ENCODE results near the gene EXOC2.

Gene EXOC2

DNA sequence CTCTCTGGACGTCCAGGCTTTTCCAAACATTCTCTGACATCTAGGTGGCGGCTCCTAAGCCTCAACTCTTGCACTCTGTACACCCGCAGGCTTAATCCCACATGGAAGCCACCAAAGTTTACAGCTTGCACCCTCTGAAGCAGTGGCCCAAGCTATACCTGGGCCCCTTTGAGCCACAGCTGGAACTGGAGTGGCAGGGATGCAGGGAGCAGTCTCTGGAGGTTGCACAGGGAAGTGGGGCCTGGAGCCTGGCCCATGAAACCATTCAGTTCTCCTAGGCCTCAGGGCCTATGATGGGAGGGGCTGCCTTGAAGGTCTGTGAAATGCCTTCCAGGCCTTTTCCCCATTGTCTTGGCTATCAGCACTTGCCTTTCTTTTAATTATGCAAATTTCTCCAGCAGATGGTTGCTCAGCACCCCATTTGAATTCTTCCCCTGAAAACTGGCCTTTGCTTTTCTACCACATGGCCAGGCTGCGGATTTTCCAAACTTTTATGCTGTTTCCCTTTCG lies 236.5 kb downstream of the EXOC2 start:
- Histone ChIP-seq H2AFZ (ENCODE audit: low read length) (no peak overlapping the region), H3K36me3 (ENCODE audit: insufficient read depth, low read length) (no peaks in the 10 kb centered on the region), H3K9me3 (ENCODE audit: low read length) (no peaks in the 10 kb centered on the region), H3K27me3 (ENCODE audit: insufficient read depth, low read length) (no peaks in the 10 kb centered on the region), H3K4me2 (ENCODE audit: low read length) (no peak overlapping the region), H3K9ac (ENCODE audit: low read length) (no peak overlapping the region), H3K79me2 (ENCODE audit: insufficient read depth, low read length) (no peaks in the 10 kb centered on the region), H3K27ac (ENCODE audit: low read depth, low read length, poor library complexity, severe bottlenecking) (no peak overlapping the region), H3F3A (ENCODE audit: insufficient read depth, low read length) (no peaks in the 10 kb centered on the region), H3K4me3 (ENCODE audit: low read depth, low read length, poor library complexity, severe bottlenecking) (no peak overlapping the region), H3K4me1 (ENCODE audit: insufficient read depth, low read length, severe bottlenecking) (no peaks in the 10 kb centered on the region), H4K20me1 (ENCODE audit: insufficient read depth, low read length) (no peaks in the 10 kb centered on the region), H3K9me2 (ENCODE audit: low read depth, low read length) (no peaks in the 10 kb centered on the region)
- TF ChIP-seq, protein P1, sequence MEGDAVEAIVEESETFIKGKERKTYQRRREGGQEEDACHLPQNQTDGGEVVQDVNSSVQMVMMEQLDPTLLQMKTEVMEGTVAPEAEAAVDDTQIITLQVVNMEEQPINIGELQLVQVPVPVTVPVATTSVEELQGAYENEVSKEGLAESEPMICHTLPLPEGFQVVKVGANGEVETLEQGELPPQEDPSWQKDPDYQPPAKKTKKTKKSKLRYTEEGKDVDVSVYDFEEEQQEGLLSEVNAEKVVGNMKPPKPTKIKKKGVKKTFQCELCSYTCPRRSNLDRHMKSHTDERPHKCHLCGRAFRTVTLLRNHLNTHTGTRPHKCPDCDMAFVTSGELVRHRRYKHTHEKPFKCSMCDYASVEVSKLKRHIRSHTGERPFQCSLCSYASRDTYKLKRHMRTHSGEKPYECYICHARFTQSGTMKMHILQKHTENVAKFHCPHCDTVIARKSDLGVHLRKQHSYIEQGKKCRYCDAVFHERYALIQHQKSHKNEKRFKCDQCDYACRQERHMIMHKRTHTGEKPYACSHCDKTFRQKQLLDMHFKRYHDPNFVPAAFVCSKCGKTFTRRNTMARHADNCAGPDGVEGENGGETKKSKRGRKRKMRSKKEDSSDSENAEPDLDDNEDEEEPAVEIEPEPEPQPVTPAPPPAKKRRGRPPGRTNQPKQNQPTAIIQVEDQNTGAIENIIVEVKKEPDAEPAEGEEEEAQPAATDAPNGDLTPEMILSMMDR (IDR thresholded peaks at IDR 0.05; ENCODE audit: low read length) = no peak
- TF ChIP-seq EZH2 (IDR thresholded peaks at IDR 0.05; ENCODE audit: borderline replicate concordance, low read length) = no peak

DNA sequence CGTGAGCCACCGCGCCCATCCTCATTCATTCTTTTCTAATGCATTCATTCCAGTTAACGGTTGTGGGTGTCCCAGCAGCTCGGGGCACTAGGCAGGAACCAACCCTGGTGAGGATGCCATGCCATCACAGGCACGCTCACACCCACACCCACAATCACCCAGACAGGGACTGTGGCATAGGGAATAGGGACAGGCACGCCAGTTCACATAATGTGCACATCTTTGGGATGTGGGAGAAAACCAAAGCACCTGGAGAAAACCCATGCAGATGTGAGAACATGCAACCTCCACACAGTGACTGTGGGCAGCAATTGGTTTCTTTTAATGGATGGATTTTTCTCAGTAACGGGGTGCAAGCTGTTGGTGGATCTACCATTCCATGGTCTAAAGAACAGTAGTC lies 237.1 kb downstream of the EXOC2 start:
- H3K9ac ChIP-seq (ENCODE audit: low read length) = no peak overlapping the region
- no peaks in the 10 kb centered on the region for H4K20me1 ChIP-seq (ENCODE audit: insufficient read depth, low read length)
- H3K4me2 ChIP-seq (ENCODE audit: low read length) = no peak overlapping the region
- no peaks in the 10 kb centered on the region for H3K4me1 ChIP-seq (ENCODE audit: insufficient read depth, low read length, severe bottlenecking)
- no peaks in the 10 kb centered on the region for H3K9me2 ChIP-seq (ENCODE audit: low read depth, low read length)
- H3K27ac ChIP-seq (ENCODE audit: low read depth, low read length, poor library complexity, severe bottlenecking) = no peak overlapping the region
- H2AFZ ChIP-seq (ENCODE audit: low read length) = no peak overlapping the region
- H3K27me3 ChIP-seq (ENCODE audit: insufficient read depth, low read length) = no peaks in the 10 kb centered on the region
- TF ChIP-seq, protein P1 (IDR thresholded peaks at IDR 0.05; ENCODE audit: low read length) = no peak
- no peak for TF ChIP-seq EZH2 (IDR thresholded peaks at IDR 0.05; ENCODE audit: borderline replicate concordance, low read length)
- no peaks in the 10 kb centered on the region for H3F3A ChIP-seq (ENCODE audit: insufficient read depth, low read length)
- H3K36me3 ChIP-seq (ENCODE audit: insufficient read depth, low read length) = no peaks in the 10 kb centered on the region
- H3K9me3 ChIP-seq (ENCODE audit: low read length) = no peaks in the 10 kb centered on the region
- H3K4me3 ChIP-seq (ENCODE audit: low read depth, low read length, poor library complexity, severe bottlenecking) = no peak overlapping the region
- no peaks in the 10 kb centered on the region for H3K79me2 ChIP-seq (ENCODE audit: insufficient read depth, low read length)

DNA sequence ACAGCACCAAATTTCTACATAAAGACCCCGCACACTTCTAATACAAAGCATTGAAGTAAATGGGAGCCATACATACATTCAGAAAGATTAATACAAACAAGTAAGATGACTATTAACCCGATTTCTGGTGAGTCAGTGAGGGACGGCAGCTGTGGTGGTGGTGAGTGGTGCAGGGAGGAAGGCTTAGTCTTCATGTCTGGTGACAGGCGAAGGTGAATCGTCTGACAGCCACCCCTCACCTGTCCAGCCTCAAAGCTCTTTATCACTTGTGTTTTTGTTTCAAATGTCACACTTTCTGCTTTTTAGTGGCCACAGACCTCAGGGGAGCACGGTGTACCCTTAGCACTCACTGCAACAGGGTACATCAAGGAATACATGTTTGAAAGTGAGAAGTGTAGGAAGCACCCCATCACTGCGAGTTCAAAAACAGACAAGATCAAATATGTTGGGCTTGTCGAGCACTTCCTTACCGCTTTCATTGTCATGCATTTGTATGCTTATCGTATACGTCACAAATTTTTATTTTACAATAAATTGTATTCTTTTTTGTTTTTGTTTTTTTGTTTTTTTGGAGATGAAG lies 237.8 kb downstream of the EXOC2 start:
- no peak overlapping the region for H2AFZ ChIP-seq (ENCODE audit: low read length)
- no peaks in the 10 kb centered on the region for H3K9me3 ChIP-seq (ENCODE audit: low read length)
- H3K27me3 ChIP-seq (ENCODE audit: insufficient read depth, low read length) = no peaks in the 10 kb centered on the region
- H3K4me1 ChIP-seq (ENCODE audit: insufficient read depth, low read length, severe bottlenecking) = no peaks in the 10 kb centered on the region
- H3K36me3 ChIP-seq (ENCODE audit: insufficient read depth, low read length) = no peaks in the 10 kb centered on the region
- no peaks in the 10 kb centered on the region for H4K20me1 ChIP-seq (ENCODE audit: insufficient read depth, low read length)
- H3K27ac ChIP-seq (ENCODE audit: low read depth, low read length, poor library complexity, severe bottlenecking) = no peak overlapping the region
- H3K79me2 ChIP-seq (ENCODE audit: insufficient read depth, low read length) = no peaks in the 10 kb centered on the region
- H3F3A ChIP-seq (ENCODE audit: insufficient read depth, low read length) = no peaks in the 10 kb centered on the region
- no peak overlapping the region for H3K9ac ChIP-seq (ENCODE audit: low read length)
- no peak overlapping the region for H3K4me3 ChIP-seq (ENCODE audit: low read depth, low read length, poor library complexity, severe bottlenecking)
- TF ChIP-seq, protein P1 (IDR thresholded peaks at IDR 0.05; ENCODE audit: low read length) = no peak
- no peak for TF ChIP-seq EZH2 (IDR thresholded peaks at IDR 0.05; ENCODE audit: borderline replicate concordance, low read length)
- no peak overlapping the region for H3K4me2 ChIP-seq (ENCODE audit: low read length)
- no peaks in the 10 kb centered on the region for H3K9me2 ChIP-seq (ENCODE audit: low read depth, low read length)

Data from OCI-LY1 (cell line).